Stimulated activated CD8-positive, alpha-beta memory T cell treated with anti-CD3 and anti-CD28 coated beads, Interleukin-12 subunit alpha, Interleukin-12 subunit beta, amount 100 ng/mL, for 4 hours (primary cell): ENCODE data around the gene ZNF618.

Experiments used
- DNase-seq: peaks from one replicate; pipeline ENCODE4 v3.0.0-alpha.2; 2020; ENCODE audit warnings: low read depth

The ZNF618 gene

GRCh38 chr9:114098936-114099668 lies 223.0 kb downstream of the ZNF618 start, which contains the start of gene KIF12:
Gene KIF12, minus strand, starts transcription at chr9:114099292. Its CDS starts 16 bp downstream, at chr9:114099276.
- DNase-seq, result no peak

GRCh38 chr9:114099669-114100270 lies 223.7 kb downstream of the ZNF618 start:
- DNase-seq, result no peak

DNA sequence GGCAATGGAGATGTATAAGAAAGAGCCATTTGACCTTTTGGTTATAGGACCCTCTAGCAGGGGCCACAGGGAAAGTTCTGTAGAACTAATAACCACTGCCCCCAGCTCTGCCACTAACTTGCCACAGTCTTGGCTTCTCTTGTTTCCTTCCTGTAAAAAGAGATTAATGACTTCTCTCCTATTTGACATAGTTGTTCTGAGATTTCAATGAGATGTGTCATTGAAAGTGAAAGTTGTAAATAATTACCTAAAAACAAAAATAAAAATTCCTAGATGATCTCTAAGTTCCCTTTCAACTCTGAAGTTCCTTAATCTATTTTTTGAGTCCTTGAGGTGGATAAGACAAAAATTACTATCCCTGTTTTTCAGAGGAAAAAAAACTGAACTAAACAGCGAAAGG lies 224.4 kb downstream of the ZNF618 start:
- no peak for DNase-seq

GRCh38 chr9:114102484-114102883 lies 226.4 kb downstream of the ZNF618 start:
- DNase-seq, result no peak

- DNase-seq, result no peak
These were observed 229.1 kb downstream of the ZNF618 start for GRCh38 chr9:114105236-114105635.
